NCI-H1694 (cell line): ENCODE measurements around the gene C2orf76.

Experiments
- DNase-seq: peaks from one replicate; lab custom pipeline; 2025; lab: John Stamatoyannopoulos, UW

The C2orf76 gene

GRCh38 chr2:119264781-119265692 lies 101.6 kb downstream of the C2orf76 start:
- peak; percentile 49 for DNase-seq

DNA sequence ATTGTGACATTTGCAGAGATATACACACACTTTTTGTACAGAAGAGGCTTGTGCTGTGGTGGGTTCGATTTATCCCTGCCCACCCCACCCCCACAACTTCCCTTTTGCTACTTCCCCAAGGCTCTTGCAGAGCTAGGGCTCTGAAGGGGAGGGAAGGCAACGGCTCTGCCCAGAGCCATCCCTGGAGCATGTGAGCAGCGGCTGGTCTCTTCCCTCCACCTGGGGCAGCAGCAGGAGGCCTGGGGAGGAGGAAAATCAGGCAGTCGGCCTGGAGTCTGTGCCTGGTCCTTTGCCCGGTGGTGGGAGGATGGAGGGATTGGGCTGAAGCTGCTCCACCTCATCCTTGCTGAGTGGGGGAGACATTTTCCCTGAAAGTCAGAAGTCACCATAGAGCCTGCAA lies 103.0 kb downstream of the C2orf76 start:
- DNase-seq, result no peak

DNA sequence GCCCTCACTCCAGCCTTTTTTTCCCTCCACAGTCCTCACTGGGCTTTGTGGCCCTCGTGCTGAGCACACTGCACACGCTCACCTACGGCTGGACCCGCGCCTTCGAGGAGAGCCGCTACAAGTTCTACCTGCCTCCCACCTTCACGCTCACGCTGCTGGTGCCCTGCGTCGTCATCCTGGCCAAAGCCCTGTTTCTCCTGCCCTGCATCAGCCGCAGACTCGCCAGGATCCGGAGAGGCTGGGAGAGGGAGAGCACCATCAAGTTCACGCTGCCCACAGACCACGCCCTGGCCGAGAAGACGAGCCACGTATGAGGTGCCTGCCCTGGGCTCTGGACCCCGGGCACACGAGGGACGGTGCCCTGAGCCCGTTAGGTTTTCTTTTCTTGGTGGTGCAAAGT lies 103.6 kb downstream of the C2orf76 start:
- no peak for DNase-seq

DNA sequence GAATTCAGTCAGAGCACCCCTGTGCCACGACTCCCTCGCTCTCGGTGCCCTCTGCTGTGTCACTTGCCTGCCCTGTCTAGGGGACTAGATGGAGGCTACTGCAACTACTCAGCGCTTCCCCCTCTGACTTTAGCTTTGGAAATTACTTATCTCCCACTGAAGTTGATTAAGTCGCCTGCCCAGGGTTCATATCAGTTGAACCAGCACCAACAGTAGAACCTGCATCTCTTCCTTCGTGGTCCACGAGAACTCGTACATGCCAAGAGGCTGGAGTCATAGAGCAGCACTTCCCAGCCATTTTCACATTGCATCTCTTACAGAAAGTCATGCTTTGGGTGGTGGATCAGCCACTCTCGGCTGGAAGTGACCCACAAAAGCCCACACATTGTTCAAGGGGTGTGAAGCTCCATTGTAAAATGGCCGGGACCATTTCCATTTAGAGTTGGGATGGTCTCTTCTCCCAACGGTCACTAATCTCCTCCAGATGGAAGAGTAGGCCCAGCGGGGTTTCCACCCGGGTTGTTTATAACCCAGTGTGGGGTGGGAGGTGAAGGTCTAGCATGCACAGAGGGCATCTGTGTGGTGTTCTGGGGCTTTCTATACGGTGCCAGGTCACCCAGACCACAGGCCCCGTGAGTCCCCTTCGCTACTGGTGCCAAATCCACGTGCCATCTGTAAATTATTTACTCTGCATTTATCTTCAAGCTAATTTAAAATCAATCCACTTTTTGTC lies 105.0 kb downstream of the C2orf76 start:
- no peak for DNase-seq

DNA sequence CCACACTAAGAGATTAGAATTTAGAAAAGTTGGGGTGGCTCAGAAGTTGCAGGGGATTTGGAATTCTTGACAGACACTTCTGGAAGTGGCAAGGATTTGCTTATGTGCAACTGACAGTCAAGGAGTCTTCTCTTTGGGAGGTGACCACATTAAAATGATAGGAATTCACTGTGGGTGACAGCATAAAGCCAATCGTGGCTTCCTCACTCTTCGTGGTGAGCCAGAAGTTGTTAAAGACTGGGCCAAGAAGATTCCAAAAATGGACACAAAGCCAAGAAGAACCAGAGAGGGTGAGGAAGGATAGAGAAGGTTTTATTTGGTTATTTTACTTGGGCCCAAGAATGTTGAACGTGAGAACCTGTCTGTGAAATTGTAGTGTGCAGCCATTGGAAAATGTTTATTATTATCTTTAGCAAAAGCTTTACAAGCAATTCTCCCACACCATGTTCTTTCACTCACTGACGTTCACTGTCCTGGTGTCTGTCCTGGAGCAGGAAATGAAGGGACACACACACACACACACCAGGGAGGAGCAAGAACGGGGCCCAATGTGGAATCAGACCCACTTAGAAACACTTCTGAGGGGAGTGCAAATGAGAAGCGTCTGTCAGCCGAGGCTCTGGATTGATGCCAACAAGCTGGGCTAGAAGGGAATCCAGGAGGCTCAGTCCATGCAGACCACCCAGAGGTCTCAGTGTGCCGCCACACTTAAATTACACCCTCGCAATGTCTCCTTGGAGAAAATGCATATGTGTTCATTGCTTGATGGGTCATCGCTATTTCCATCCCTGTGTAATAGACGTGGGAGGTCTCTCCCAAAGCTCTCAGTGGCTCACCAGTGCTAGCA lies 105.8 kb downstream of the C2orf76 start:
- no peak for DNase-seq

- no peak for DNase-seq
Measured at GRCh38 chr2:119259296-119259860, 107.3 kb downstream of the C2orf76 start.

- DNase-seq, result no peak
Measured at GRCh38 chr2:119257198-119257597, 109.4 kb downstream of the C2orf76 start.

GRCh38 chr2:119256582-119256921 lies 110.1 kb downstream of the C2orf76 start:
- no peak for DNase-seq

- no peak for DNase-seq
Measured at GRCh38 chr2:119255760-119256581, 110.7 kb downstream of the C2orf76 start.

DNA sequence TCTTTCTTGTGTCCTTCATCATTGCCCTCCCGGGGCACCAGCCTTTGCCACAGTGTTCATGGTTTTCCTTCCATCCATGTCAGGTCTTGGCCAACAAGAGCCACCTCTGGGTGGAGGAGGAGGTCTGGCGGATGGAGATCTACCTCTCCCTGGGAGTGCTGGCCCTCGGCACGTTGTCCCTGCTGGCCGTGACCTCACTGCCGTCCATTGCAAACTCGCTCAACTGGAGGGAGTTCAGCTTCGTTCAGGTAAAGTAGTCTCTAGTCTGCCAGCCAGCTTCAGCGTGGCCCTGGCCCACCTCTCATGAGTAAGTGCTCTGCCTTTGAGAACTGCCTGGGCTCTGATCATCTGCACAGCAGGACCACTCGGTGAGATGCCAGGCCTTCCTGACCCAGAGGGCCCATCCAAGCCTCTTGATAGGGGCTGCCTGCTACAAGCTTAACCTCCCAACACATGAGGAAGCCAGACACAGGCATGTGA lies 112.0 kb downstream of the C2orf76 start:
- no peak for DNase-seq

GRCh38 chr2:119253760-119254600 lies 112.7 kb downstream of the C2orf76 start:
- no peak for DNase-seq

DNA sequence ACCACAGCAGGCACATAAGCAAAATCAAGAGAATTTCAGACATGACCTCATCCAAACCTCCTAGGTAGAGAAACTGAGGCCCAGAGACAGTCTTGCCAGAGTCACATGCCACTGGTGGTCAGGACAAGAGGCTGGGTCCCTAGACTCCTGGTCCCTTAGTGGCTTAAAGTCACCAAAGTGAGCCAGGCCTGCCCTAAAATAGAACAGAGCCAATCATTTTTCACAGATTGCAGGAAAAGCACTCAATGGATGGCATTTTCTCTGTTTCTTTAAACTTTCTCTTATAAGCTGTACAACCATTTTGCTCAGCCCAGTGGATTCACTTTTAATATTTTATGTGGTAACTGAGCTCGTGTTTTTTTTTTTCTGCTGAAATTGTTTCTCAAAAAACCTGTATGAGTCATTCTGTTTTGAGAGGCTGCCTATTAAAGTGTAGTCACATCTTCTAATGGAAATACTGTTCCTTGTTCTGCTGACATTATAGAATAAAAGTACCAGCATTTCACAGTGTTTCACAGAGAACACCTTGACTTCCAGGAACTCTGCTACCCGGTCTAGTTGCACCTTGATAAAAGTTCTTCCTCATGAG lies 113.4 kb downstream of the C2orf76 start:
- DNase-seq, result no peak
